ENCODE results near the gene EIF4E2.
A peak's percentile ranks its signal among the peaks of the same experiment; 100 is the strongest.

The EIF4E2 gene

GRCh38 chr2:232598293-232598692 is 47.8 kb downstream of the EIF4E2 start:
- TF ChIP-seq GATA1 (IDR thresholded peaks at IDR 0.05; ENCODE audit: low read depth, low read length) (no peak), POLR2A (IDR thresholded peaks at IDR 0.05; ENCODE audit: low read length) (no peak)
- DNase-seq: no peak

GRCh38 chr2:232600053-232600773 is 49.7 kb downstream of the EIF4E2 start:
- TF ChIP-seq GATA1 (IDR thresholded peaks at IDR 0.05; ENCODE audit: low read depth, low read length): no peak
- no peak for TF ChIP-seq POLR2A (IDR thresholded peaks at IDR 0.05; ENCODE audit: low read length)
- DNase-seq: no peak

GRCh38 chr2:232603283-232603682 is 52.8 kb downstream of the EIF4E2 start:
- TF ChIP-seq POLR2A (IDR thresholded peaks at IDR 0.05; ENCODE audit: low read length): no peak
- TF ChIP-seq GATA1 (IDR thresholded peaks at IDR 0.05; ENCODE audit: low read depth, low read length): no peak

GRCh38 chr2:232604535-232604934 is 54.0 kb downstream of the EIF4E2 start:
- no peak for DNase-seq
- TF ChIP-seq POLR2A (IDR thresholded peaks at IDR 0.05; ENCODE audit: low read length): no peak
- no peak for TF ChIP-seq GATA1 (IDR thresholded peaks at IDR 0.05; ENCODE audit: low read depth, low read length)

More at GRCh38 chr2:232603283-232603682, 52.8 kb downstream of the EIF4E2 start:
- DNase-seq: no peak

GRCh38 chr2:232607011-232607410 is 56.5 kb downstream of the EIF4E2 start:
- DNase-seq: no peak
- TF ChIP-seq POLR2A (IDR thresholded peaks at IDR 0.05; ENCODE audit: low read length) (no peak), GATA1 (IDR thresholded peaks at IDR 0.05; ENCODE audit: low read depth, low read length) (no peak)

- TF ChIP-seq POLR2A (IDR thresholded peaks at IDR 0.05; ENCODE audit: low read length) (no peak), GATA1 (IDR thresholded peaks at IDR 0.05; ENCODE audit: low read depth, low read length) (no peak)
- DNase-seq: no peak
Observed at GRCh38 chr2:232609607-232610006, 59.1 kb downstream of the EIF4E2 start.

GRCh38 chr2:232610081-232610480 is 59.6 kb downstream of the EIF4E2 start:
- no peak for TF ChIP-seq POLR2A (IDR thresholded peaks at IDR 0.05; ENCODE audit: low read length)
- TF ChIP-seq GATA1 (IDR thresholded peaks at IDR 0.05; ENCODE audit: low read depth, low read length): no peak

GRCh38 chr2:232611061-232611460 is 60.6 kb downstream of the EIF4E2 start:
- TF ChIP-seq POLR2A (IDR thresholded peaks at IDR 0.05; ENCODE audit: low read length): no peak
- no peak for TF ChIP-seq GATA1 (IDR thresholded peaks at IDR 0.05; ENCODE audit: low read depth, low read length)
- DNase-seq: no peak

More at GRCh38 chr2:232610081-232610480, 59.6 kb downstream of the EIF4E2 start:
- DNase-seq: no peak

GRCh38 chr2:232611559-232612218 is 61.2 kb downstream of the EIF4E2 start:
- DNase-seq: peak; percentile 52 to 72
- no peak for TF ChIP-seq POLR2A (IDR thresholded peaks at IDR 0.05; ENCODE audit: low read length)
- TF ChIP-seq GATA1 (IDR thresholded peaks at IDR 0.05; ENCODE audit: low read depth, low read length): no peak

GRCh38 chr2:232613538-232614134 is 63.1 kb downstream of the EIF4E2 start:
- peak in 1 of 2 experiments; percentile 23 for DNase-seq
- TF ChIP-seq POLR2A (IDR thresholded peaks at IDR 0.05; ENCODE audit: low read length): no peak
- TF ChIP-seq GATA1 (IDR thresholded peaks at IDR 0.05; ENCODE audit: low read depth, low read length): no peak

GRCh38 chr2:232615339-232615738 is 64.8 kb downstream of the EIF4E2 start:
- DNase-seq: no peak
- TF ChIP-seq GATA1 (IDR thresholded peaks at IDR 0.05; ENCODE audit: low read depth, low read length) (no peak), POLR2A (IDR thresholded peaks at IDR 0.05; ENCODE audit: low read length) (no peak)

Measured in erythroblast (primary cell).